Ovary (tissue), 9 donors: ENCODE data around the gene RCCD1. TPM values are rescaled to one million over a fixed set of nuclear protein-coding genes. Genes with fewer than 3 reads are reported as not detected.
"Not testable (repeated sequence)": the region's sequence is repeated elsewhere in the genome, so short reads cannot be mapped to it uniquely, and the experiment has no call there.

Source experiments
- DNase-seq, 5 donors: peaks; one replicate each; pipeline ENCODE4 v3.0.0-alpha.2; 2019 to 2020
- H3K27ac ChIP-seq, 2 donors: fragments of 200-600 bp; one replicate each; pipeline versions ENCODE4 v1.5.1 to v1.8.0; 2019 to 2022
- H3K27me3 ChIP-seq: fragments of 200-600 bp; one replicate; pipeline ENCODE4 v1.8.0; 2022
- H3K36me3 ChIP-seq: fragments of 200-600 bp; sonication (generic); one replicate; pipeline ENCODE4 v1.5.1; 2019
- H3K4me1 ChIP-seq: one replicate; pipeline ENCODE4 v1.8.1; 2013; ENCODE audit warnings: mild to moderate bottlenecking, moderate library complexity; ENCODE audit not compliant: insufficient read depth
- H3K4me3 ChIP-seq: fragments of 200-600 bp; sonication (generic); one replicate; pipeline ENCODE4 v1.5.1; 2017
- H3K9me3 ChIP-seq, 2 donors: fragments of 200-600 bp in 1 of 2; sonication (generic) in 1 of 2; one replicate each; pipeline versions ENCODE4 v1.5.1 to v1.8.1; 2013 to 2019; ENCODE audit warnings: mild to moderate bottlenecking in 1 of 2, moderate library complexity in 1 of 2
- CTCF ChIP-seq, 3 donors: fragments of 450-650 bp in 2 of 3; fragments of 200-600 bp in 1 of 3; IDR thresholded peaks; one replicate each; pipeline versions ENCODE4 v1.5.1 to v1.8.0; 2016 to 2022; ENCODE audit warnings: antibody characterized with exemption in 3 of 3, mild to moderate bottlenecking in 1 of 3
- EP300 ChIP-seq: sonication (generic); formaldehyde crosslinking; IDR thresholded peaks from one replicate; pipeline ENCODE4 v1.6.1; 2017; ENCODE audit warnings: antibody characterized with exemption
- POLR2A ChIP-seq: fragments of 450-650 bp; IDR thresholded peaks from one replicate; pipeline ENCODE4 v1.6.1; 2017; ENCODE audit warnings: antibody characterized with exemption, mild to moderate bottlenecking, moderate library complexity
- WGBS, 3 donors: extraction: QIAGEN DNeasy Blood & Tissue Kit in 1 of 3; methylation state at CpG; one replicate each; pipeline versions ENCODE4 v1.1.5 to v1.1.7; 2013 to 2017; 5-methylcytosine and 5-hydroxymethylcytosine counted together
- intact Hi-C, 4 donors: fragments of 100-400 bp; cut with DNase I; formaldehyde crosslinking; loops; one replicate each; pipeline versions ENCODE4 v1.11.0 to v1.15.1; 2022 to 2023
- polyA plus RNA-seq, 2 donors: library from polyadenylated mRNA; stranded (reverse); fragments of 200-250 nt in 1 of 2; fragments of 350-450 nt in 1 of 2; fragmentation: Illumina TruSeq in 1 of 2; extraction: RNeasy Lipid Tissue Mini Kit (QIAGEN cat#74804) in 1 of 2; gene quantifications; one replicate each; pipeline ENCODE4 v1.2.3, GENCODE V29; 2013 to 2014
- total RNA-seq, 7 donors: library from RNA; depleted of rRNA in 2 of 7; stranded (reverse); fragments of >200 nt in 2 of 7; fragmentation: NEBNext Ultra II Directional in 3 of 7; extraction: Animal tissue kit (Norgen Biotek cat#: 25700) in 3 of 7; gene quantifications; one replicate each; pipeline versions ENCODE4 v1.1.0 to v1.2.4, GENCODE V29; 2016 to 2023
- donor health status: DM: no; HTN: no; CAD: no; lungs with moderate emphysema.
- donor health status: DM: no; HTN: no; CAD: no.
- donor health status: Bipolar disorder and iron deficiency.
- donor health status: DM: yes; HTN: yes; CAD: no.
- donor health status: DM: no; HTN: no; CAD: no.
- donor health status: DM: yes; HTN: yes; CAD: no.

The RCCD1 gene
- total and polyA plus RNA-seq, 9 donors: 8.7 to 15.6 (median 13.3) TPM

DNA sequence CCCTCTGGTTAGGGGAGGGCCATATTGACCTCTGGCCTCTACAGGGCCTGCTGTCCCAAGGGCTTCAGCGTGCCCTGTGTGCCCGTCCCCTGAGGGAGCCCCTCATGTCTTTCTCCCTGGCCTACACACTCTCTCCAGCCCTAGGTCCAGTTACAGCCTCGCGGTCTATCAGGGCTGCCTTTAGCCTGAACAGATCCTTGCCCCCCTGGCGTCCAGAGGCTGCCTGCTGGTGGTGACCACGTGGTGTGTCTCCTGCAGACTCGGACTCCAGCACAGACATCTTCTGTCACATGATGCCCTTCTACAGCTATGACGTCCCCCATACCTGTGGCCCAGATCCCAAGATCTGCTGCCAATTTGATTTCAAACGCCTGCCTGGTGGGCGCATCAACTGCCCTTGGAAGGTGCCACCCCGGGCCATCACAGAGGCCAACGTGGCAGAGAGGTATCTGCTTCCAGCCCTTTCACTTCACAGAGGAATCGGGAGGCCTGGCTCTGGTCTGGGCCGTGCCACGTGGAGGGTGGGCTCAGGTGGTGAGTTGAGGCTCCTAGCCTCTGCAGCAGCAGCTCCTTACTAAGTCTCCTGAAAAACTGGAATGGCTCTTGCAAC is 47.5 kb upstream of the RCCD1 start:
- Histone ChIP-seq H3K9me3 (no peaks in the 10 kb centered on the region), H3K36me3 (no peaks in the 10 kb centered on the region), H3K4me1 (no peaks in the 10 kb centered on the region), H3K27me3 (no peaks in the 10 kb centered on the region), H3K4me3 (no peak overlapping the region), H3K27ac (no peak overlapping the region)
- WGBS, 3 donors: 75 to 84% (median 82%) methylated on average over 15 of the region's 15 CpGs
- intact Hi-C loops: no loop called here
- DNase-seq: no peak
- TF ChIP-seq CTCF (IDR thresholded peaks at IDR 0.05) (no peak), POLR2A (no peak), EP300 (no peak)

DNA sequence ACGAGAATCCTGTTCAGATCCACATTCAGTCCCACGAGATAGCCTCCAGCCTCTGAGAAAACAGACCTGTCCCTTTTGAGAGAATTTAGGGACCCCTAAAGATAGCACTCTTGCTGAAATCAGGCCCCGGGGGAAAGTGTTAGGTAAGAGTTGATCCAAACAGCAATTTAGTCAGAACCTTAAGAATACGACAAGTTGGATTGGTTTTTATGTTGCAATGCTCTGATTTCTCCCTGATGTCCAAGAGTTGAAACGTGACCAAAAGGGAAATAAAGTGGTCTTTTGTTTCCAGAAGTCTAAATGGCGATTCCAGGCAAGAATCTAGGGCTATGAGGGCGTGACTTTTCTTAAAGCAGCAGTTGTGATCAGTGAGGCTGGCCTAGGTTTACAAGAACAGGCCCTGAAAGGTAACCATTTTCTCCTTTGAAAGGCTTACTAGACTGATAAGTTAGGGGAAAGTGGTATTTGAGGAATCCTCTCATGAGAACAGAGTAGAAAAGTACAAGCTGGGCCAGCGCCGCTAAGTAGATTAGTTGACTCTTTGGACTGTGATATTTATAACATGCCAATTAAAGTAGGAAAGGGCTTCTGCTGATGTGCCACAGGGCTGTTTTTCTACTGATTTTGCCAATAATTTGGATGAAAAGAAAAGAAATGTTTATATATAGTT is 46.7 kb upstream of the RCCD1 start:
- Histone ChIP-seq H3K27ac (no peak overlapping the region), H3K36me3 (no peaks in the 10 kb centered on the region), H3K27me3 (no peaks in the 10 kb centered on the region), H3K4me3 (no peak overlapping the region), H3K4me1 (no peaks in the 10 kb centered on the region), H3K9me3 (no peaks in the 10 kb centered on the region)
- intact Hi-C loops: no loop called here
- TF ChIP-seq EP300 (no peak), POLR2A (no peak), CTCF (IDR thresholded peaks at IDR 0.05) (no peak)
- 82 to 86% (median 84%) methylated on average over 9 of the region's 9 CpGs for WGBS, 3 donors
- DNase-seq: no peak

DNA sequence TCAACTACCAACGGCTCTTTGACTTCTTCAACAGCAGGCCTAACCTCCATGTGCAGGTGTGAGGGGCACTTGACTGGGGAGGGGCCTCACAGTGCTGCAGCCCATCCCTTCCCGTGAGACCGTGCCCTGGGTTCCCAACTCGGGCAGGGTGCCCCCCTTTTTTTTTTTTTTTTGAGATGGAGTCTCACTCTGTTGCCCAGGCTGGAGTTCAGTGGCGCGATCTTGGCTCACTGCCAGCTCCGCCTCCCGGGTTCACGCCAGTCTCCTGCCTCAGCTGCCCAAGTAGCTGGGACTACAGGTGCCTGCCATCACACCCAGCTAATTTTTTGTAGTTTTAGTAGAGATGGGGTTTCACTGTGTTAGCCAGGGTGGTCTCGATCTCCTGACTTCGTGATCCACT is 45.2 kb upstream of the RCCD1 start:
- intact Hi-C loops, H3K9me3 ChIP-seq, H3K27me3 ChIP-seq, H3K36me3 ChIP-seq, DNase-seq, H3K27ac ChIP-seq, H3K4me3 ChIP-seq, H3K4me1 ChIP-seq: not testable (repeated sequence)
- WGBS, 3 donors: 76 to 79% (median 77%) methylated on average over 11 of the region's 11 CpGs

DNA sequence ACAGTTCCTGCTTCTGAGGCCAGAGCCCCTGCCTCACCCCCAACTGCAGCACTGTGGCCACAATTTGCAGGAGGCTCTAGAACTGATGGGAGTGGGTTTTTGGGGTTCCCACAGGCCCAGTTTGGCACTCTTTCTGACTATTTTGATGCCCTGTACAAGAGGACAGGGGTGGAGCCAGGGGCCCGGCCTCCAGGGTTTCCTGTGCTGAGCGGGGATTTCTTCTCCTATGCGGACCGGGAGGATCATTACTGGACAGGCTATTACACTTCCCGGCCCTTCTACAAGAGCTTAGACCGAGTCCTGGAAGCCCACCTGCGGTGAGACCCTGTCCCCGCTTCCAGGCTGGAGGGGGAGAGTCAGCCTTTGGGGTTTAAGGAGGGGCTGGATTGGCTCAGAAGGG is 44.7 kb upstream of the RCCD1 start:
- TF ChIP-seq POLR2A (no peak), EP300 (no peak), CTCF (IDR thresholded peaks at IDR 0.05) (no peak)
- 88 to 95% (median 94%) methylated on average over 8 of the region's 8 CpGs for WGBS, 3 donors
- Histone ChIP-seq H3K4me3 (no peak overlapping the region), H3K27ac (no peak overlapping the region), H3K9me3 (no peaks in the 10 kb centered on the region), H3K36me3 (no peaks in the 10 kb centered on the region), H3K27me3 (no peaks in the 10 kb centered on the region), H3K4me1 (no peaks in the 10 kb centered on the region)
- intact Hi-C loops: no loop called here
- DNase-seq: no peak

GRCh38 chr15:90910441-90911301 is 44.0 kb upstream of the RCCD1 start:
- Histone ChIP-seq H3K36me3 (no peaks in the 10 kb centered on the region), H3K4me3 (no peak overlapping the region), H3K4me1 (no peaks in the 10 kb centered on the region), H3K27ac (no peak overlapping the region), H3K9me3 (no peaks in the 10 kb centered on the region), H3K27me3 (no peaks in the 10 kb centered on the region)
- 94 to 98% (median 96%) methylated on average over 24 of the region's 24 CpGs for WGBS, 3 donors
- intact Hi-C loops: no loop called here
- DNase-seq: no peak
- no peak for TF ChIP-seq CTCF (IDR thresholded peaks at IDR 0.05)
- TF ChIP-seq EP300: no peak
- no peak for TF ChIP-seq POLR2A
